Measurements from ENCODE around the gene LYL1.

DNA sequence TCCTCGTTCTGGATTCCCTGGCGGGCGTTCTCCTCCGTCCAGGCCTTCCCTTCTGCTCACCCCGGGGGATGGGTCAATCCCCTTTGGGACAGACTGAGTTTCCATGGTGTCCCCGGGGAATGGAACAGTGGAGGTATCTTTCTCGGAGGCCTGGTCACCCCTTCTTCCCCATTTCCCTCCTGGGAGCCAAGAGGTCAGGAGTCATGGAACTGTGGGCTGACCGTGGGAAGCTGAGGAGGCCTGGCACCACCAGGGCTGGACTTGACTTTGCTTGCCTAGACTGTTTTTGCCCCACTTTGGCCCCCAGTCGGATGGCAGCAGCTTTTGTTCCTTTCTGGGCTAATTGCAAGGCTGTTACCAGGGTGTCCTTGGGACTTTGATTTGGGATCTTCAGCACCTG lies 17.4 kb upstream of the LYL1 start:
- TF ChIP-seq, protein P1, sequence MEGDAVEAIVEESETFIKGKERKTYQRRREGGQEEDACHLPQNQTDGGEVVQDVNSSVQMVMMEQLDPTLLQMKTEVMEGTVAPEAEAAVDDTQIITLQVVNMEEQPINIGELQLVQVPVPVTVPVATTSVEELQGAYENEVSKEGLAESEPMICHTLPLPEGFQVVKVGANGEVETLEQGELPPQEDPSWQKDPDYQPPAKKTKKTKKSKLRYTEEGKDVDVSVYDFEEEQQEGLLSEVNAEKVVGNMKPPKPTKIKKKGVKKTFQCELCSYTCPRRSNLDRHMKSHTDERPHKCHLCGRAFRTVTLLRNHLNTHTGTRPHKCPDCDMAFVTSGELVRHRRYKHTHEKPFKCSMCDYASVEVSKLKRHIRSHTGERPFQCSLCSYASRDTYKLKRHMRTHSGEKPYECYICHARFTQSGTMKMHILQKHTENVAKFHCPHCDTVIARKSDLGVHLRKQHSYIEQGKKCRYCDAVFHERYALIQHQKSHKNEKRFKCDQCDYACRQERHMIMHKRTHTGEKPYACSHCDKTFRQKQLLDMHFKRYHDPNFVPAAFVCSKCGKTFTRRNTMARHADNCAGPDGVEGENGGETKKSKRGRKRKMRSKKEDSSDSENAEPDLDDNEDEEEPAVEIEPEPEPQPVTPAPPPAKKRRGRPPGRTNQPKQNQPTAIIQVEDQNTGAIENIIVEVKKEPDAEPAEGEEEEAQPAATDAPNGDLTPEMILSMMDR (IDR thresholded peaks at IDR 0.05): no peak
- TF ChIP-seq, protein P2, sequence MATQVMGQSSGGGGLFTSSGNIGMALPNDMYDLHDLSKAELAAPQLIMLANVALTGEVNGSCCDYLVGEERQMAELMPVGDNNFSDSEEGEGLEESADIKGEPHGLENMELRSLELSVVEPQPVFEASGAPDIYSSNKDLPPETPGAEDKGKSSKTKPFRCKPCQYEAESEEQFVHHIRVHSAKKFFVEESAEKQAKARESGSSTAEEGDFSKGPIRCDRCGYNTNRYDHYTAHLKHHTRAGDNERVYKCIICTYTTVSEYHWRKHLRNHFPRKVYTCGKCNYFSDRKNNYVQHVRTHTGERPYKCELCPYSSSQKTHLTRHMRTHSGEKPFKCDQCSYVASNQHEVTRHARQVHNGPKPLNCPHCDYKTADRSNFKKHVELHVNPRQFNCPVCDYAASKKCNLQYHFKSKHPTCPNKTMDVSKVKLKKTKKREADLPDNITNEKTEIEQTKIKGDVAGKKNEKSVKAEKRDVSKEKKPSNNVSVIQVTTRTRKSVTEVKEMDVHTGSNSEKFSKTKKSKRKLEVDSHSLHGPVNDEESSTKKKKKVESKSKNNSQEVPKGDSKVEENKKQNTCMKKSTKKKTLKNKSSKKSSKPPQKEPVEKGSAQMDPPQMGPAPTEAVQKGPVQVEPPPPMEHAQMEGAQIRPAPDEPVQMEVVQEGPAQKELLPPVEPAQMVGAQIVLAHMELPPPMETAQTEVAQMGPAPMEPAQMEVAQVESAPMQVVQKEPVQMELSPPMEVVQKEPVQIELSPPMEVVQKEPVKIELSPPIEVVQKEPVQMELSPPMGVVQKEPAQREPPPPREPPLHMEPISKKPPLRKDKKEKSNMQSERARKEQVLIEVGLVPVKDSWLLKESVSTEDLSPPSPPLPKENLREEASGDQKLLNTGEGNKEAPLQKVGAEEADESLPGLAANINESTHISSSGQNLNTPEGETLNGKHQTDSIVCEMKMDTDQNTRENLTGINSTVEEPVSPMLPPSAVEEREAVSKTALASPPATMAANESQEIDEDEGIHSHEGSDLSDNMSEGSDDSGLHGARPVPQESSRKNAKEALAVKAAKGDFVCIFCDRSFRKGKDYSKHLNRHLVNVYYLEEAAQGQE (IDR thresholded peaks at IDR 0.05; ENCODE audit: insufficient read depth in 1 of 2, low read depth in 2 of 2, low read length in 1 of 2): no peak
